Forelimb muscle (tissue), 1 donor: Measurements from ENCODE around the gene USP43. TPM values are rescaled to one million over a fixed set of nuclear protein-coding genes. Genes with fewer than 3 reads are reported as not detected.
"Not testable (repeated sequence)": the region's sequence is repeated elsewhere in the genome, so short reads cannot be mapped to it uniquely, and the experiment has no call there.

Experiments used
- DNase-seq: peaks from one replicate; pipeline ENCODE4 v3.0.0-alpha.2; 2013; ENCODE audit warnings: low read depth
- polyA plus RNA-seq: library from polyadenylated mRNA; unstranded; fragments of 120-200 nt; gene quantifications from one replicate; pipeline ENCODE4 v1.2.1, GENCODE V29; 2013; ENCODE audit not compliant: insufficient read length

USP43 gene
- polyA plus RNA-seq, 1 donor: 0.42 TPM

GRCh38 chr17:9663511-9663910, 18.2 kb downstream of the USP43 start:
- not testable (repeated sequence) for DNase-seq

DNA sequence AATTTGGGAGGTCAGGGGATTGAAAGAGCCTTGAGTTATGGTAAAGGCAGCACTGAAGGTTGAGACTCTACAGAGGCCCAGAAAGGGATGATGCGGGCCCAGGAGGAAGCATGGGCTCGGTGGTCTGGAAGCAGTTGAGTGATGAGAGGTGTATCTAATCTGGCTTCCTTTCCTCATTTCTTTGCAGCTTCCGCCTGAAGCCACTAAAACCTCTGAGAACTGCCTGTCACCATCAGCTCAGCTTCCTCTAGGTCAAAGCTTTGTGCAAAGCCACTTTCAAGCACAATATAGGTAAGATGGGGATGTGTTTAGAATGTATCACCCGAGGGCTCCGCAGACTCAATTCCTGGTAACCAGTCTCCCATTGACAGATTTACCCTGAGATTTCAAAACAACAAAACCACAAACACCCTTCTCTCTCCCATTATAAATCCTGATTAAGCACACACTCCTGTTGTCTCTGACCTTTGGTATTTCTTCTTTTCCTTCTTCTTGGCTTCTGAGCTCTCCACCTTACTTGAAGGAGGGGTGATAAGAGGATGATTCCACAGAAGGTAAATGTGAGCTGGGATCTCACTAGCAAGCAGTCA, 21.2 kb downstream of the USP43 start:
- no peak for DNase-seq

- no peak for DNase-seq
Observed at GRCh38 chr17:9668517-9668916, 23.2 kb downstream of the USP43 start.

DNA sequence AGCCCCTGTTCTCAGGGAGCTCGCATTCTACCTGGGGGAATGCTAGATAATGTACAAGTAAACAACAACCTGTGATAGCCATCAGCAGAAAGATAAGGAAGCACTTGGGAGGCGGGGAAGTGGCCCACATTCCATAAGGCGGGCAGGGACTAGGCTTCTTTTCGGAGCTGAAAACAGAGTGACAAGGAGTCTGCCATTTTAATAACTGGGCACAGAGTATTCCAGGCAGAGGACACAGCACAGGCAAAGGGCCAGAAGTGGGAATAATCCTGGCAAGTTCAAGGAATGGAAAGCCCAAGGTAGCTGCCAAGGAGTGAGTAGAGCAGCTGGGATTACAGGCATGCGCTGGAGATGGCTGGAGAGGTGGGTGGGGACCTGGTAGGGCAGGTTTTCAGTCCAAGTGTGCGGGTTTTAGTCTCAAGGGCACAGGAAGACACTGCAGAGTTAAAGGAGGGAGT, 24.3 kb downstream of the USP43 start:
- DNase-seq: no peak

GRCh38 chr17:9670596-9670995, 25.3 kb downstream of the USP43 start:
- no peak for DNase-seq

GRCh38 chr17:9671559-9671958, 26.2 kb downstream of the USP43 start:
- no peak for DNase-seq

DNA sequence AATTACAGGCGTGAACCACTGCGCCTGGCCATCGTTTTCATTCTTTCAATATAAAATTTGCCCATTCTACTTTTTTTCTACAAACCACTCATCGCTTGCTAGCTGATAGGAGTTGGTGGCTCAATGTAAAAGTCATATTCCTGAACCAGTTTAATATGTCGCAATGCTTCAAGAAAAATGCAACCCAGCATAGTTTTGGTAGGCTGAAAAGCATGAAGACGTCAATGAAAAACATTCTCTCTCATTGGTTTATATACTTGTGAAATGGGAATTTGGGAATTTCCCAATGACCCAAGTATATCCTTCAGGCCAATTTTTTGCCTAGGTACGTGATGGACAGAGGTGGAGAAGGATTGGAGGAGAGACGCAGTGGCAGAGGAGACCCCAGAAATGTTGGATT, 26.9 kb downstream of the USP43 start:
- no peak for DNase-seq

- no peak for DNase-seq
Observed at GRCh38 chr17:9672691-9673090, 27.4 kb downstream of the USP43 start.

DNA sequence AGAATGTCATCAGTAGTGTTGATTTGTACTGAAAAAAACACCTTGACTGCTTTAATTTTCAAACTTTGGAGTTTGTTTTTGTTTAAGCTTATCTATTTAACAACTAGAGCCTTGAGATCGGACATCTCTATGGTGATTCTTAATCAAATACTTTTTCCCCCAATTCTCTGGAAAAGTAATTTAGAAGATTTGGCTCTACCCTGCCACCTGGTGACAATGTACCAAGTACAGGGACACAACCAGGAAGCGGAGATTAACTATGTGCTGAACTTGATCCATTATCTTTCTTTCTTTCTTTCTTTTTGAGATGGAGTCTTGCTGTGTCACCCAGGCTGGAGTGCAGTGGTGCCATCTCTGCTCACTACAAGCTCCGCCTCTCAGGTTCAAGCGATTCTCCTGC, 30.8 kb downstream of the USP43 start:
- DNase-seq: no peak

- no peak for DNase-seq
Observed at GRCh38 chr17:9676820-9677310, 31.5 kb downstream of the USP43 start.

DNA sequence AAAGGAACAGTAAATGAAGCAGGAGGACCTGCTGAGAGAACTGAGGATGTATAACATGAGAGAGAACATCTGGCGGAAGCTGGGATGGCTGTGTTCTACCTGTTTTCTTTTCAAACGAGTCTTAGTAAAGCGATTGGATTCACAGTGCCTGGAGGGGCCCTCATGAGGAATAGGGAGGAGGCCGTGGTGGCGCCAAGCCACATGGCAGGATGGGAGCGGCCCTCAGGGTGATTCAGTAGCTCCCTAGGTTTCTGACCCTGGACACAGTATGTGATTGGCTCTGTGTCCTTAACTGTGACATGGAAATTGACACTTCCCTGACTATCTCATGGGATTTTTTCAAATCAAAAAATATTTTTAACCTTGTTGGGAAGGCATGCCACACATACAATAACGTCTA, 32.1 kb downstream of the USP43 start:
- no peak for DNase-seq

- no peak for DNase-seq
Observed at GRCh38 chr17:9677896-9678295, 32.6 kb downstream of the USP43 start.

DNA sequence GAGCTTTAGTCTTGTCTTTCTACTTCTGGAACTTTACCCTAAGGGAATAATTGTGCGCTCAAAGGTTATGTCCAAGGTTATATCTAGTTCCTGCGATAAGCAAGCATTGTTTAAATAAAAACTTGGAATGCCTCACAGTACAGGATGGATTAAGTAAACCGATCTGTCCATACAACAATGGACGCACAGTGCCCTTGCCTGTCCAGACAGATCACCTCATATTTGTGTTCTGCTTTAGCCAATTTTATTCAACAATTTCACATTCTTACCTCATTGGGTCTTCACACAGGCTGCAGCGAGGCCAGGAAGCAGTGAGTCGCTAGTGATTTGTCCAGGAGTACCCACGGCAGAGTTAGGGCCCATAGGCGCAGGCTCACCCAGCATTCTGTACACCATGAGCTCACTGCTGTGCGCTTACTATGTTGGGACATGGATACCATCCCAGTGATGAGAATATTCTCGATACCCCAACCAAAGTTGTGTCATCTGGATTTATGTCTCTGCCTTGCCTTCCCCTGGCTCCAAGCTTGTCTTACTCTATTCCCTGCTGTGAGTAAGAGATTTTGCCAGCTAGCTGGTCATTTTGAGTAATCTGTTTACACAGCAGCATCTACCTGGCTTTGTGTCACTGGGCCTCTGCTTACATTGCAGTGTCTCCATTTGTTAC, 39.8 kb downstream of the USP43 start:
- DNase-seq: no peak

- DNase-seq: no peak
Observed at GRCh38 chr17:9693755-9694154, 48.4 kb downstream of the USP43 start.

DNA sequence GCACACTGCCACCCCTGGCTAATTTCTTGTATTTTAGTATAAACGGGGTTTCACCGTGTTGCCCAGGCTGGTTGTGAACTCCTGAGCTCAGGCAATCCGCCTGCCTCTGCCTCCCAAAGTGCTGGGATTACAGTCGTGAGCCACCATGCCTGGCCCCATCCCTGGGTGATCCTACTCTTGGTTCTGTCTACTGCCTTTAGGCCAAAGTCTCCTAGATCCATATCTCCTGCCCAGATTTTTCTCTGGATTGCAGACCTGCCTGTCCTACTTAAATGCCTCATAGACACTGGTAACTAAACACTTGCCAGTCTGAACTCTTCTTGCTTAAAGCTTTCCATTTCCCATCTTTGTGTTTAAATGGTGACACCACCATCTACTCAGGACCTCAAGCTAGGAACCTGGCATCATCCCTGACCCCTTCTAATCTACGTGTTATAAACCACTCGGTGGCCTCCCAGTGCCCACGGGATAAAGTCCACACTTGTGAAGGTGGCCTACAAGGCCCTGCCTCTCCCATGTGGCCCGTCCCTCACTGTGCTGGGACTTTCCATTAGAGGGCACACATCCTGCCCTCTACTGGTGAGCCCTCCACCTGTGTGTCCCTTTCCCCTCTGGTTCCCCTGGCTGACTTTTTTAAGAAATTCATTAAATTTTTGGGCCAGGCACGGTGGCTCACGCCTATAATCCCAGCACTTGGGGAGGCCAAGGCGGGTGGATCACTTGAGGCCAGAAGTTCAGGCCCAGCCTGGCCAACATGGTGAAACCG, 51.1 kb downstream of the USP43 start:
- no peak for DNase-seq

GRCh38 chr17:9700136-9700535, 54.8 kb downstream of the USP43 start:
- DNase-seq: no peak

DNA sequence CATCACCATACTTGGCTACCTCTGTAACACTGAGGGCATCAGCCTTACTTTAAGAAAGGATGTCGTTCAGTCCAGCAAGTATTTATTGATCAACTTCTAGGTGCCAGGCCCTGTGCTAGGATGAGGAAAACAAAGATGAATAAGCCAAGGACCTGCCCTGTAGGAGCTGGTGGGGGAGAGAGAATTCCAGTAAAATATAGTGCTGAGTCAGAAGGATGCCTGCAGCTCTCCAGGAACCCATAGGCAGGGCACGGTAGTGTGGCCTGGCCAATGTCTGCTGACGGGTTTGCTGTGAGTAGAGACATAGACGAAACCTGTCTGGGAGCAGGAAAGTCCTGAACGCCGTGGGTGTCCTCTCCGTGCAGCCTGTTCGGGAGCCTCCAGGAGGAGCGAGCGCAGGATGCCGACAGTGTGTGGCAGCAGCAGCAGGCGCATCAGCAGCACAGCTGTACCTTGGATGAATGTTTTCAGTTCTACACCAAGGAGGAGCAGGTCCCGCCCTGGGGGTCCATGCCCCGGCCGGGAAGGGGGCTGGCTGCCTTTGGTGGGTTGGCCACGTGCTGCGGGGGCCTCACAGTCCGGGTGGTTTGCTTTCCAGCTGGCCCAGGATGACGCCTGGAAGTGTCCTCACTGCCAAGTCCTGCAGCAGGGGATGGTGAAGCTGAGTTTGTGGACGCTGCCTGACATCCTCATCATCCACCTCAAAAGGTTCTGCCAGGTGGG, 55.6 kb downstream of the USP43 start:
- no peak for DNase-seq

DNA sequence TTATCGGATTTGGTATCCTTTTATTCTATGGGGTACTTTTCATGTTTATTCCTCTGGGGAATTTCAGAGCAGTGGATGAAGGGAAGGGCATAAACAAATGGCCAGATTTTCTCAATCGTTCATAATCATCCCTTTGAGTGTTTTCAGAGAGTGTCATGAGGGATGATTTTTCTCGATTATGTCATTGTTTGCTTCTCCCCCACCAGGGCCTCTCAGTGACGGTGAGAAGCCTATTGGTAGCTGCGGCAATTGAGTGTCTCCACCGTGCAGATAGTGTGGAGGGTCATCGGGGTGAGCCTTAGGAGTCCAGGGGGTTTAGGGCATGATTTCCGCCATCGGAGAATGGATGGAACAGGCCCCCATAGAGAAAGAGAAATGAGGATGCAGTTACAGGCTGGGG, 57.2 kb downstream of the USP43 start:
- DNase-seq: no peak

GRCh38 chr17:9702914-9703780, 57.8 kb downstream of the USP43 start:
- DNase-seq: no peak

DNA sequence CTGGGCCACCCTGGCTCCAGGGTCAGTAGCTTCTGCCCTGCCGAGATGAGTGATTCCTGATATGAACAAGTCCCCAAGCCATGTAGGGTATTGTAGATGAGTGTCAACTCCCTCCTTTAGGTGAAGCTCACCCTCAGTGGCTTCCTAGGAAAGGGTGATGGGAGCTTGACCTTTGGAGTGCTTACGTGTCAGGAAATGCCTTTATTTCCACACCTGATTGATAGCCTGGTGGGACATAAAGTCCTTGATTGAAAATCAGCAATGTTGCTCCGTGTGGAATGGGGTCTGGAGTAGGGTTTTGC, 58.4 kb downstream of the USP43 start:
- no peak for DNase-seq

GRCh38 chr17:9705745-9706144, 60.4 kb downstream of the USP43 start:
- DNase-seq: no peak
